Neuronal stem cell (in vitro differentiated cells): ENCODE data around the gene SEMA3D.
A peak's percentile ranks its signal among the peaks of the same experiment; 100 is the strongest.
"Not testable (repeated sequence)": the region's sequence is repeated elsewhere in the genome, so short reads cannot be mapped to it uniquely, and the experiment has no call there.

Experiments
- DNase-seq: peaks from one replicate; pipeline ENCODE4 v3.0.0-alpha.2; 2013; ENCODE audit warnings: low spot score
- H2AFZ ChIP-seq: one replicate; pipeline ENCODE4 v1.6.1; 2013; ENCODE audit warnings: mild to moderate bottlenecking, low read length, inconsistent platforms
- H2AK5ac ChIP-seq: 2 replicates; pipeline ENCODE4 v1.6.1; 2013; ENCODE audit warnings: low read depth, mild to moderate bottlenecking, inconsistent platforms, low read length, moderate library complexity, mixed read lengths
- H2BK120ac ChIP-seq: 2 replicates; pipeline ENCODE4 v1.6.1; 2013; ENCODE audit warnings: low read depth, mild to moderate bottlenecking, inconsistent platforms, low read length, moderate library complexity, mixed read lengths
- H2BK12ac ChIP-seq: one replicate; pipeline ENCODE4 v1.6.1; 2013; ENCODE audit warnings: low read length, inconsistent platforms
- H2BK15ac ChIP-seq: 2 replicates; pipeline ENCODE4 v1.6.1; 2013; ENCODE audit warnings: mild to moderate bottlenecking, low read length, inconsistent platforms, mixed read lengths
- H2BK5ac ChIP-seq: one replicate; pipeline ENCODE4 v1.6.1; 2013; ENCODE audit warnings: inconsistent platforms, mild to moderate bottlenecking, low read length, moderate library complexity
- H3K14ac ChIP-seq: one replicate; pipeline ENCODE4 v1.6.1; 2013; ENCODE audit warnings: low read length, inconsistent platforms
- H3K18ac ChIP-seq: 2 replicates; pipeline ENCODE4 v1.6.1; 2013; ENCODE audit warnings: low read length, inconsistent platforms
- H3K23ac ChIP-seq: 2 replicates; pipeline ENCODE4 v1.6.1; 2013; ENCODE audit warnings: low read depth, mild to moderate bottlenecking, mixed read lengths, low read length, inconsistent platforms; ENCODE audit not compliant: poor library complexity
- H3K27ac ChIP-seq: replicated peaks from 3 replicates; pipeline ENCODE4 v1.5.1; 2013; ENCODE audit warnings: low read length, inconsistent platforms
- H3K27me3 ChIP-seq, 3 experiments: 2 replicates each; pipeline ENCODE4 v1.6.1; 2013; ENCODE audit warnings: low read length in 3 of 3, mild to moderate bottlenecking in 2 of 3, inconsistent platforms in 1 of 3, low read depth in 1 of 3, mixed read lengths in 1 of 3, moderate library complexity in 1 of 3; ENCODE audit not compliant: control insufficient read depth in 3 of 3, insufficient read depth in 3 of 3
- H3K36me3 ChIP-seq, 2 donors: replicated peaks in 1 of 2; 2 replicates each; pipeline ENCODE4 v1.6.1; 2013; ENCODE audit warnings: low read length in 2 of 2; ENCODE audit not compliant: control insufficient read depth in 2 of 2, insufficient read depth in 2 of 2
- H3K4ac ChIP-seq: 2 replicates; pipeline ENCODE4 v1.6.1; 2013; ENCODE audit warnings: inconsistent platforms, mild to moderate bottlenecking, low read length, moderate library complexity
- H3K4me1 ChIP-seq, 2 donors: 1 replicate in 1 of 2; 2 replicates in 1 of 2; pipeline ENCODE4 v1.6.1; 2013; ENCODE audit warnings: low read length in 2 of 2, low read depth in 1 of 2; ENCODE audit not compliant: control insufficient read depth in 2 of 2, insufficient read depth in 1 of 2
- H3K4me2 ChIP-seq: one replicate; pipeline ENCODE4 v1.6.1; 2013; ENCODE audit warnings: mild to moderate bottlenecking, low read length, inconsistent platforms; ENCODE audit not compliant: insufficient read depth, poor library complexity, severe bottlenecking
- H3K4me3 ChIP-seq, 2 donors: 2 replicates each; pipeline ENCODE4 v1.5.1; 2013; ENCODE audit warnings: low read length in 2 of 2, mild to moderate bottlenecking in 2 of 2, inconsistent platforms in 1 of 2, moderate library complexity in 1 of 2
- H3K79me1 ChIP-seq: one replicate; pipeline ENCODE4 v1.6.1; 2013; ENCODE audit warnings: low read depth, mild to moderate bottlenecking, inconsistent platforms, low read length, moderate library complexity
- H3K9ac ChIP-seq: one replicate; pipeline ENCODE4 v1.6.1; 2013; ENCODE audit warnings: mild to moderate bottlenecking, low read depth, low read length, inconsistent platforms; ENCODE audit not compliant: poor library complexity
- H3K9me3 ChIP-seq, 2 donors: replicated peaks in 1 of 2; 2 replicates each; pipeline versions ENCODE3 to v1.6.1; 2013; ENCODE audit warnings: low read length in 2 of 2, mild to moderate bottlenecking in 2 of 2, inconsistent platforms in 1 of 2, low read depth in 1 of 2, mixed read lengths in 1 of 2, moderate library complexity in 1 of 2; ENCODE audit not compliant: control insufficient read depth in 2 of 2, insufficient read depth in 1 of 2
- H4K8ac ChIP-seq: one replicate; pipeline ENCODE4 v1.6.1; 2013; ENCODE audit warnings: low read depth, mild to moderate bottlenecking, inconsistent platforms, low read length, moderate library complexity
- H4K91ac ChIP-seq: one replicate; pipeline ENCODE4 v1.6.1; 2013; ENCODE audit warnings: low read length, low read depth, mild to moderate bottlenecking, inconsistent platforms; ENCODE audit not compliant: poor library complexity
- WGBS, 2 donors: extraction: QIAGEN DNeasy Blood & Tissue Kit; methylation state at CpG; one replicate each; pipeline ENCODE4 v1.1.7; 2013; ENCODE audit warnings: missing lambda C conversion rate in 2 of 2, mixed read lengths in 1 of 2; ENCODE audit not compliant: insufficient read length in 2 of 2, insufficient replicate concordance in 1 of 2; ENCODE audit errors: extremely low coverage in 2 of 2; 5-methylcytosine and 5-hydroxymethylcytosine counted together

SEMA3D gene

DNA sequence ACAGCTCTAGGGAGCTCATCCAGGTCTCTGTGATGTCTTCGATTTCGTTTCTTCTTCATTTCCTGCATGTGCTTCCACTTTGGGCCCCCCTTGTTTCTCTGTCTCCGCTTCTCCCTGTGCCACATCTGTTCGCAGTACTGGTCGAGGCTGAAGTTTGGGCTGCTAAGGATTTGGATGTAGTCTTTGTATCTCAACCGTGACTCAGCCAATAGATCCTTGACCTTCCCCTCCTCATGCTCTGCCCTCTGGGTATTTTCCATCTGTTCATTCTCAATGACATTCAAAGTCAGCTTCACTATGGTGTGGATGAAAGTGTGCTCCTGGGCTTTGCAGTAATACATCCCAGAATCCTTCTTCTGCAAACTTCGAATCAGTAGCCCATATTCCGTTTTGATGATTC, 187.4 kb downstream of the SEMA3D start:
- H3K23ac ChIP-seq: no peak overlapping the region
- no peak overlapping the region for H2AFZ ChIP-seq
- H3K27me3 ChIP-seq: no peaks in the 10 kb centered on the region
- no peak overlapping the region for H3K18ac ChIP-seq
- no peaks in the 10 kb centered on the region for H3K4me1 ChIP-seq
- H3K9ac ChIP-seq: no peak overlapping the region
- no peak overlapping the region for H2BK12ac ChIP-seq
- H2BK15ac ChIP-seq: no peak overlapping the region
- no peak overlapping the region for H4K8ac ChIP-seq
- no peaks in the 10 kb centered on the region for H3K9me3 ChIP-seq
- H3K4ac ChIP-seq: no peak overlapping the region
- H2BK5ac ChIP-seq: no peak overlapping the region
- H2BK120ac ChIP-seq: no peak overlapping the region
- no peak overlapping the region for H3K14ac ChIP-seq
- no peak for DNase-seq
- H4K91ac ChIP-seq: no peak overlapping the region
- H3K4me2 ChIP-seq: no peak overlapping the region
- H2AK5ac ChIP-seq: no peak overlapping the region
- no peak overlapping the region for H3K4me3 ChIP-seq
- H3K27ac ChIP-seq: no peak overlapping the region
- no peaks in the 10 kb centered on the region for H3K36me3 ChIP-seq
- H3K79me1 ChIP-seq: no peaks in the 10 kb centered on the region
- no CpG with 5 or more reads among the region's 8 CpGs for WGBS, 2 donors

DNA sequence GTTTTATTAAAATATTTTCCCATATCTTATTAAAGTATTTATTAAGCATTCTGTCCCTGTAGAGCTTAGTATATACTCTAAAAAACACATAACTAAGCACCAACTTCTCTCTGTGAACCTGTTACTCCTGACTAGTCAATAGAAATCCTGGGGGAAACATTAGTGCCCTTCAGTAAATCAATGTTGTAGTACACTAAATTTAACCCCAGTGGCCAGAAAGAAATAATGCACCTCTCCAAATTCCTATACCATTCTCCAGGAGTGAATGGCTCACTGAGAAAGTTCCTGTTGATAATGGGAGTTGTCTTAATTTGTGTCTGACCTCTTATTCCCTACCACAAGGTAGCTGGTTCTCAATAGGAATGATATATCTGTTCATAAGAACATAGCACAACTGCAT, 188.2 kb downstream of the SEMA3D start:
- H4K8ac ChIP-seq: no peak overlapping the region
- no peak for DNase-seq
- H2AK5ac ChIP-seq: no peak overlapping the region
- no peak overlapping the region for H3K27ac ChIP-seq
- no peaks in the 10 kb centered on the region for H3K79me1 ChIP-seq
- H2BK15ac ChIP-seq: no peak overlapping the region
- no peak overlapping the region for H3K14ac ChIP-seq
- no peak overlapping the region for H2BK5ac ChIP-seq
- no peak overlapping the region for H3K18ac ChIP-seq
- no peak overlapping the region for H3K23ac ChIP-seq
- no peaks in the 10 kb centered on the region for H3K36me3 ChIP-seq
- no peak overlapping the region for H2BK12ac ChIP-seq
- H3K4me1 ChIP-seq: no peaks in the 10 kb centered on the region
- H3K4me2 ChIP-seq: no peak overlapping the region
- no peak overlapping the region for H3K4me3 ChIP-seq
- no peak overlapping the region for H2AFZ ChIP-seq
- no peak overlapping the region for H3K9ac ChIP-seq
- no peak overlapping the region for H4K91ac ChIP-seq
- no peaks in the 10 kb centered on the region for H3K27me3 ChIP-seq
- H3K4ac ChIP-seq: no peak overlapping the region
- H2BK120ac ChIP-seq: no peak overlapping the region
- H3K9me3 ChIP-seq: no peaks in the 10 kb centered on the region

DNA sequence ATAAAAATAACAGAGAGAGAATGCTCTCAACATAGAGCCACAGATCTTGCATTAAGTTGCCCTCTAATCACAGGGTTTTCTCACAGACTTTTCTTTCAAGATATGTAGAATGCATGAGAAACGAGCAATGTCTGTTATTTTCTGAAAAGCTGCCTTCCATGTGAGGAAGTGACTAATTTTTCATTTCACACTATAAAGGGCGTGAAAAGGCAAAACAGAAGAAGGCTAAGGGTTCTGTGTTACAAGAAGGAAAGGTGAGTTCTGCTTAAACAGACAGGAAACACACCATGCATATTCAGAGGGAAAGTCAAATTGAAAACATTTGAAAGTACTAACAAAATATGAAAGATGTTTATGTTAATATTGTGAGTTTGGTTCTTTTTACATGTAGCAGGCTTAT, 189.2 kb downstream of the SEMA3D start:
- no peaks in the 10 kb centered on the region for H3K4me1 ChIP-seq
- no peaks in the 10 kb centered on the region for H3K79me1 ChIP-seq
- H2AFZ ChIP-seq: peak overlapping the region; percentile 2
- no peak overlapping the region for H3K18ac ChIP-seq
- no peak overlapping the region for H2BK15ac ChIP-seq
- no peak overlapping the region for H3K4me2 ChIP-seq
- H4K91ac ChIP-seq: no peak overlapping the region
- H3K9ac ChIP-seq: no peak overlapping the region
- no peak overlapping the region for H3K23ac ChIP-seq
- no peak for DNase-seq
- no peak overlapping the region for H2BK5ac ChIP-seq
- H3K4ac ChIP-seq: no peak overlapping the region
- no peak overlapping the region for H3K4me3 ChIP-seq
- no peaks in the 10 kb centered on the region for H3K27me3 ChIP-seq
- no peak overlapping the region for H2BK12ac ChIP-seq
- no peaks in the 10 kb centered on the region for H3K36me3 ChIP-seq
- no peak overlapping the region for H3K27ac ChIP-seq
- H2BK120ac ChIP-seq: no peak overlapping the region
- WGBS, 2 donors: no CpG with 5 or more reads among the region's 2 CpGs
- no peak overlapping the region for H3K14ac ChIP-seq
- H2AK5ac ChIP-seq: no peak overlapping the region
- no peak overlapping the region for H4K8ac ChIP-seq
- no peaks in the 10 kb centered on the region for H3K9me3 ChIP-seq

DNA sequence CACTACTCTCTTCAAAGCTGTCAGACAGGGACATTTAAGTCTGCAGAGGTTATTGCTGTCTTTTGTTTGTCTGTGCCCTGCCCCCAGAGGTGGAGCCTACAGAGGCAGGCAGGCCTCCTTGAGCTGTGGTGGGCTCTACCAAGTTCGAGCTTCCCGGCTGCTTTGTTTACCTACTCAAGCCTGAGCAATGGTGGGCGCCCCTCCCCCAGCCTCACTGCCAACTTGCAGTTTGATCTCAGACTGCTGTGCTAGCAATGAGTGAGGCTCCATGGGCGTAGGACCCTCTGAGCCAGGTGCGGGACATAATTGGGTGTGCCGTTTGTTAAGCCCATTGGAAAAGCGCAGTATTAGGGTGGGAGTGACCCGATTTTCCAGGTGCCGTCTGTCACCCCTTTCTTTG, 193.9 kb downstream of the SEMA3D start:
- WGBS, 2 donors: no CpG with 5 or more reads among the region's 9 CpGs

More for the DNA sequence above, 193.9 kb downstream of the SEMA3D start:
- H2BK5ac ChIP-seq, H2AFZ ChIP-seq, H3K27me3 ChIP-seq, H2BK120ac ChIP-seq, H2AK5ac ChIP-seq, H2BK15ac ChIP-seq, H3K36me3 ChIP-seq, H3K4ac ChIP-seq, H2BK12ac ChIP-seq, H4K8ac ChIP-seq, H3K9ac ChIP-seq, H3K27ac ChIP-seq, DNase-seq, H3K4me2 ChIP-seq, H3K23ac ChIP-seq, H3K4me1 ChIP-seq, H3K79me1 ChIP-seq, H4K91ac ChIP-seq, H3K9me3 ChIP-seq, H3K18ac ChIP-seq, H3K4me3 ChIP-seq, H3K14ac ChIP-seq: not testable (repeated sequence)
